NOMO-1 treated with dmso at 0.1 percent for 144 hours (cell line): ENCODE measurements around the gene OTULINL.
"Not testable (repeated sequence)": the region's sequence is repeated elsewhere in the genome, so short reads cannot be mapped to it uniquely, and the experiment has no call there.

Source experiments
- DNase-seq: peaks from one replicate; lab custom pipeline; 2025; ENCODE audit not compliant: unreplicated experiment; lab: John Stamatoyannopoulos, UW

The OTULINL gene

GRCh38 chr5:14581106-14581890 lies at the start of gene OTULINL:
Gene OTULINL, plus strand, starts transcription at chr5:14581792. Its CDS starts 103 bp downstream, at chr5:14581895.
- peak; percentile 90 for DNase-seq

GRCh38 chr5:14532180-14532579 lies 49.4 kb upstream of the OTULINL start:
- no peak for DNase-seq

GRCh38 chr5:14534773-14535172 lies 46.8 kb upstream of the OTULINL start:
- no peak for DNase-seq

- DNase-seq, result peak; percentile 59
These were observed 36.3 kb upstream of the OTULINL start for GRCh38 chr5:14545308-14545707.

- DNase-seq, result no peak
These were observed 35.7 kb upstream of the OTULINL start for GRCh38 chr5:14545862-14546261.

- peak; percentile 55 for DNase-seq
These were observed 33.9 kb upstream of the OTULINL start for GRCh38 chr5:14547666-14548065.

- DNase-seq, result no peak
These were observed 30.4 kb upstream of the OTULINL start for GRCh38 chr5:14551211-14551610.

- DNase-seq, result peak; percentile 67
These were observed 29.6 kb upstream of the OTULINL start for GRCh38 chr5:14552017-14552416.

GRCh38 chr5:14554288-14554687 lies 27.3 kb upstream of the OTULINL start:
- not testable (repeated sequence) for DNase-seq

- DNase-seq, result no peak
These were observed 25.6 kb upstream of the OTULINL start for GRCh38 chr5:14556015-14556414.

GRCh38 chr5:14557203-14557770 lies 24.3 kb upstream of the OTULINL start:
- no peak for DNase-seq

GRCh38 chr5:14557791-14558415 lies 23.7 kb upstream of the OTULINL start:
- no peak for DNase-seq

- peak; percentile 95 for DNase-seq
These were observed 21.4 kb upstream of the OTULINL start for GRCh38 chr5:14560091-14560595.

GRCh38 chr5:14561741-14562140 lies 19.9 kb upstream of the OTULINL start:
- no peak for DNase-seq

- DNase-seq, result no peak
These were observed 13.3 kb upstream of the OTULINL start for GRCh38 chr5:14568333-14568732.

GRCh38 chr5:14569948-14570691 lies 11.5 kb upstream of the OTULINL start:
- DNase-seq, result no peak

- DNase-seq, result no peak
These were observed 9.7 kb upstream of the OTULINL start for GRCh38 chr5:14571901-14572300.

GRCh38 chr5:14572385-14572784 lies 9.2 kb upstream of the OTULINL start:
- DNase-seq, result peak; percentile 74

GRCh38 chr5:14572836-14573235 lies 8.8 kb upstream of the OTULINL start:
- DNase-seq, result no peak

- DNase-seq, result no peak
These were observed 7.5 kb upstream of the OTULINL start for GRCh38 chr5:14574096-14574495.

- peak; percentile 94 for DNase-seq
These were observed 6.6 kb upstream of the OTULINL start for GRCh38 chr5:14574891-14575508.
